HG02981 (cell line): ENCODE measurements around the gene MYBBP1A.

Experiments used
- ATAC-seq: cut with Tn5 transposase; IDR thresholded peaks from one replicate; pipeline ENCODE4 v1.9.1; 2021; ENCODE audit warnings: mild to moderate bottlenecking, moderate library complexity; ENCODE audit not compliant: unreplicated experiment

Gene MYBBP1A

GRCh38 chr17:4572131-4572530 is 16.9 kb upstream of the MYBBP1A start:
- ATAC-seq: no peak

- no peak for ATAC-seq
Observed at GRCh38 chr17:4569591-4569990, 14.4 kb upstream of the MYBBP1A start.

- ATAC-seq: no peak
Observed at GRCh38 chr17:4566785-4567184, 11.6 kb upstream of the MYBBP1A start.

GRCh38 chr17:4565209-4566141 is 10.3 kb upstream of the MYBBP1A start:
- ATAC-seq: no peak

- ATAC-seq: no peak
Observed at GRCh38 chr17:4562015-4562969, 7.1 kb upstream of the MYBBP1A start.

GRCh38 chr17:4560837-4561256 is 5.7 kb upstream of the MYBBP1A start:
- no peak for ATAC-seq

GRCh38 chr17:4560421-4560820 is 5.2 kb upstream of the MYBBP1A start, which contains the start of gene GGT6:
TSS of gene GGT6 (minus strand) at chr17:4560577. CDS start at chr17:4560521, 56 bp downstream.
- no peak for ATAC-seq

- no peak for ATAC-seq
Observed at GRCh38 chr17:4559966-4560365, 4.8 kb upstream of the MYBBP1A start.

- ATAC-seq: no peak
Observed at GRCh38 chr17:4559139-4559791, 4.1 kb upstream of the MYBBP1A start.

GRCh38 chr17:4558347-4558971 is 3.3 kb upstream of the MYBBP1A start:
- ATAC-seq: no peak

- no peak for ATAC-seq
Observed at GRCh38 chr17:4557626-4558346, 2.6 kb upstream of the MYBBP1A start.

- ATAC-seq: no peak
Observed at GRCh38 chr17:4556996-4557395, 1.8 kb upstream of the MYBBP1A start.

- ATAC-seq: no peak
Observed at GRCh38 chr17:4555873-4556759, 932 bp upstream of the MYBBP1A start.

GRCh38 chr17:4554441-4554996 is 665 bp downstream of the MYBBP1A start:
- no peak for ATAC-seq

GRCh38 chr17:4553669-4554068 is 1.5 kb downstream of the MYBBP1A start:
- no peak for ATAC-seq

GRCh38 chr17:4551796-4552525 is 3.2 kb downstream of the MYBBP1A start:
- ATAC-seq: no peak

- no peak for ATAC-seq
Observed at GRCh38 chr17:4551141-4551540, 4.0 kb downstream of the MYBBP1A start.

GRCh38 chr17:4550534-4551039 is 4.6 kb downstream of the MYBBP1A start:
- ATAC-seq: no peak
